Keratinocyte (primary cell): ENCODE results near the gene MAPKAPK3. TPM values are rescaled to one million over a fixed set of nuclear protein-coding genes. Genes with fewer than 3 reads are reported as not detected.
A peak's percentile ranks its signal among the peaks of the same experiment; 100 is the strongest.

Experiments
- DNase-seq: peaks from one replicate; pipeline ENCODE4 v3.0.0-alpha.2; 2011; ENCODE audit warnings: low read depth, missing footprints, low spot score
- FAIRE-seq: peaks from 2 replicates; lab custom pipeline; 2011; peaks lifted over from hg19 to GRCh38; lab: Jason Lieb, UNC
- H2AFZ ChIP-seq: 2 replicates; pipeline ENCODE4 v1.6.0; 2012; ENCODE audit warnings: low read length, control low read depth, inconsistent platforms; ENCODE audit not compliant: control insufficient read depth
- H3K27ac ChIP-seq: 2 replicates; pipeline ENCODE4 v1.5.1; 2011; ENCODE audit warnings: low read length; ENCODE audit not compliant: control insufficient read depth, insufficient read depth
- H3K27me3 ChIP-seq: 3 replicates; pipeline ENCODE4 v1.6.0; 2011; ENCODE audit warnings: low read length; ENCODE audit not compliant: control insufficient read depth, insufficient read depth; ENCODE audit errors: extremely low read depth
- H3K36me3 ChIP-seq, 2 experiments: 2 replicates in 1 of 2; 3 replicates in 1 of 2; pipeline ENCODE4 v1.5.1; 2011; ENCODE audit warnings: low read length in 2 of 2, mild to moderate bottlenecking in 1 of 2; ENCODE audit not compliant: control insufficient read depth in 2 of 2, insufficient read depth in 2 of 2; ENCODE audit errors: extremely low read depth in 1 of 2
- H3K4me1 ChIP-seq: 3 replicates; pipeline ENCODE4 v1.5.1; 2011; ENCODE audit warnings: low read length; ENCODE audit not compliant: control insufficient read depth, insufficient read depth; ENCODE audit errors: extremely low read depth
- H3K4me2 ChIP-seq: 3 replicates; pipeline ENCODE4 v1.6.0; 2011; ENCODE audit warnings: low read depth, low read length; ENCODE audit not compliant: control insufficient read depth, insufficient read depth; ENCODE audit errors: extremely low read depth
- H3K4me3 ChIP-seq, 3 experiments: fragments of 200-600 bp in 1 of 3; sonication (generic) in 1 of 3; 2 replicates in 2 of 3; 3 replicates in 1 of 3; pipeline ENCODE4 v1.5.1; 2011 to 2016; ENCODE audit warnings: low read length in 3 of 3, mild to moderate bottlenecking in 3 of 3, control low read depth in 2 of 3, inconsistent platforms in 1 of 3, low read depth in 1 of 3, mixed read lengths in 1 of 3, mixed run types in 1 of 3, moderate library complexity in 1 of 3; ENCODE audit not compliant: control insufficient read depth in 2 of 3, insufficient read depth in 2 of 3; ENCODE audit errors: extremely low read depth in 1 of 3
- H3K79me2 ChIP-seq: 2 replicates; pipeline ENCODE4 v1.6.0; 2012; ENCODE audit warnings: low read length; ENCODE audit not compliant: control insufficient read depth, insufficient read depth
- H3K9ac ChIP-seq: 3 replicates; pipeline ENCODE4 v1.6.0; 2011; ENCODE audit warnings: low read length; ENCODE audit not compliant: control insufficient read depth, insufficient read depth; ENCODE audit errors: extremely low read depth
- H3K9me1 ChIP-seq: 3 replicates; pipeline ENCODE4 v1.6.0; 2011; ENCODE audit warnings: low read length; ENCODE audit not compliant: control insufficient read depth, insufficient read depth; ENCODE audit errors: extremely low read depth
- H3K9me3 ChIP-seq: 2 replicates; pipeline ENCODE4 v1.5.1; 2012; ENCODE audit warnings: low read depth, low read length; ENCODE audit not compliant: control insufficient read depth
- H4K20me1 ChIP-seq: 3 replicates; pipeline ENCODE4 v1.6.0; 2011; ENCODE audit warnings: low read length; ENCODE audit not compliant: control insufficient read depth, insufficient read depth; ENCODE audit errors: extremely low read depth
- EZH2 ChIP-seq: IDR thresholded peaks from one replicate; pipeline ENCODE4 v1.6.1; 2012; ENCODE audit warnings: inconsistent platforms, mild to moderate bottlenecking, low read length, moderate library complexity
- dilution Hi-C: fragments of 300-500 bp; cut with MboI; formaldehyde crosslinking; loops from one replicate; pipeline ENCODE4 v1.7.0; 2020; ENCODE audit warnings: low sequenced_read_pairs; ENCODE audit not compliant: extremely low pct_ligation_motif_present
- polyA plus RNA-seq, 5 experiments: library from polyadenylated mRNA; depleted of rRNA in 3 of 5; stranded (reverse) in 3 of 5; stranded (forward) in 1 of 5; unstranded in 1 of 5; fragments of >200 nt; gene quantifications; 1 replicate in 1 of 5; 2 replicates in 3 of 5; 3 replicates in 1 of 5; pipeline versions ENCODE4 v1.2.1 to v1.2.3, GENCODE V29; 2011 to 2012; ENCODE audit warnings: missing spikeins in 2 of 5, low read depth in 1 of 5, low replicate concordance in 1 of 5
- TF ChIP-seq, protein P1 (sequence below), 3 experiments: IDR thresholded peaks in 1 of 3; conservative IDR thresholded peaks in 1 of 3; optimal IDR thresholded peaks in 1 of 3; 2 replicates in 2 of 3; 3 replicates in 1 of 3; pipeline versions ENCODE3 to v1.5.1; 2011; ENCODE audit warnings: low read length in 3 of 3, mild to moderate bottlenecking in 3 of 3, moderate library complexity in 2 of 3, control low read depth in 1 of 3, inconsistent platforms in 1 of 3; ENCODE audit not compliant: insufficient read depth in 2 of 3; ENCODE audit errors: extremely low read depth in 1 of 3

MAPKAPK3 gene
- polyA plus RNA-seq, 1 donor (not counting 4 experiments of a cell fraction or from before 2014, with no cell fraction given), result 134 TPM

- Histone ChIP-seq H3K4me2 (no peak overlapping the region), H3K4me1 (no peaks in the 10 kb centered on the region), H3K9ac (no peak overlapping the region), H3K79me2 (no peaks in the 10 kb centered on the region), H3K4me3 (no peak overlapping the region), H3K27me3 (peaks cover 54% of the 10 kb centered on the region), H4K20me1 (no peaks in the 10 kb centered on the region), H3K36me3 (no peaks in the 10 kb centered on the region), H2AFZ (no peak overlapping the region), H3K9me1 (no peaks in the 10 kb centered on the region), H3K27ac (no peak overlapping the region), H3K9me3 (no peaks in the 10 kb centered on the region)
- no peak for DNase-seq
- FAIRE-seq, result no peak
- dilution Hi-C loops, result no loop called here
- TF ChIP-seq, protein P1, sequence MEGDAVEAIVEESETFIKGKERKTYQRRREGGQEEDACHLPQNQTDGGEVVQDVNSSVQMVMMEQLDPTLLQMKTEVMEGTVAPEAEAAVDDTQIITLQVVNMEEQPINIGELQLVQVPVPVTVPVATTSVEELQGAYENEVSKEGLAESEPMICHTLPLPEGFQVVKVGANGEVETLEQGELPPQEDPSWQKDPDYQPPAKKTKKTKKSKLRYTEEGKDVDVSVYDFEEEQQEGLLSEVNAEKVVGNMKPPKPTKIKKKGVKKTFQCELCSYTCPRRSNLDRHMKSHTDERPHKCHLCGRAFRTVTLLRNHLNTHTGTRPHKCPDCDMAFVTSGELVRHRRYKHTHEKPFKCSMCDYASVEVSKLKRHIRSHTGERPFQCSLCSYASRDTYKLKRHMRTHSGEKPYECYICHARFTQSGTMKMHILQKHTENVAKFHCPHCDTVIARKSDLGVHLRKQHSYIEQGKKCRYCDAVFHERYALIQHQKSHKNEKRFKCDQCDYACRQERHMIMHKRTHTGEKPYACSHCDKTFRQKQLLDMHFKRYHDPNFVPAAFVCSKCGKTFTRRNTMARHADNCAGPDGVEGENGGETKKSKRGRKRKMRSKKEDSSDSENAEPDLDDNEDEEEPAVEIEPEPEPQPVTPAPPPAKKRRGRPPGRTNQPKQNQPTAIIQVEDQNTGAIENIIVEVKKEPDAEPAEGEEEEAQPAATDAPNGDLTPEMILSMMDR (optimal IDR thresholded peaks at IDR 0.05 in 1 of 3, IDR thresholded peaks at IDR 0.05 in 1 of 3, conservative IDR thresholded peaks at IDR 0.05 in 1 of 3; ENCODE audit: extremely low read depth in 1 of 3, insufficient read depth in 2 of 3, low read length in 3 of 3), result no peak
- peak; percentile 57 for TF ChIP-seq EZH2
Measured at GRCh38 chr3:50676031-50676705, 59.2 kb downstream of the MAPKAPK3 start.

GRCh38 chr3:50687127-50687751 lies 70.3 kb downstream of the MAPKAPK3 start:
- H3K9ac ChIP-seq, result no peak overlapping the region
- H3K9me1 ChIP-seq, result no peaks in the 10 kb centered on the region
- H3K4me1 ChIP-seq, result no peaks in the 10 kb centered on the region
- H4K20me1 ChIP-seq, result no peaks in the 10 kb centered on the region
- H3K9me3 ChIP-seq, result no peaks in the 10 kb centered on the region
- H3K36me3 ChIP-seq, result no peaks in the 10 kb centered on the region
- dilution Hi-C loops, result no loop called here
- H3K79me2 ChIP-seq, result no peaks in the 10 kb centered on the region
- H3K4me2 ChIP-seq, result no peak overlapping the region
- no peak overlapping the region for H3K4me3 ChIP-seq
- H3K27ac ChIP-seq, result no peak overlapping the region
- TF ChIP-seq, protein P1 (optimal IDR thresholded peaks at IDR 0.05 in 1 of 3, IDR thresholded peaks at IDR 0.05 in 1 of 3, conservative IDR thresholded peaks at IDR 0.05 in 1 of 3; ENCODE audit: extremely low read depth in 1 of 3, insufficient read depth in 2 of 3, low read length in 3 of 3), result no peak
- TF ChIP-seq EZH2, result no peak
- DNase-seq, result no peak
- no peaks in the 10 kb centered on the region for H3K27me3 ChIP-seq
- no peak overlapping the region for H2AFZ ChIP-seq
- no peak for FAIRE-seq
